HG03060 (cell line): ENCODE measurements around the gene KHSRP.
A peak's percentile ranks its signal among the peaks of the same experiment; 100 is the strongest.

Source experiments
- ATAC-seq: cut with Tn5 transposase; IDR thresholded peaks from one replicate; pipeline ENCODE4 v1.9.1; 2021; ENCODE audit warnings: low read depth, moderate number of reproducible peaks; ENCODE audit not compliant: unreplicated experiment

The KHSRP gene

GRCh38 chr19:6393074-6393982, 31.3 kb downstream of the KHSRP start, which contains the start of gene GTF2F1:
GTF2F1 (minus strand) TSS chr19:6393164; CDS start chr19:6392995, 169 bp downstream.
- ATAC-seq: no peak

GRCh38 chr19:6392221-6393073, 32.2 kb downstream of the KHSRP start:
- no peak for ATAC-seq

- no peak for ATAC-seq
Measured at GRCh38 chr19:6387372-6387771, 37.2 kb downstream of the KHSRP start.

- ATAC-seq: no peak
Measured at GRCh38 chr19:6384381-6384780, 40.2 kb downstream of the KHSRP start.

- no peak for ATAC-seq
Measured at GRCh38 chr19:6383188-6383587, 41.4 kb downstream of the KHSRP start.

- ATAC-seq: no peak
Measured at GRCh38 chr19:6381030-6381750, 43.4 kb downstream of the KHSRP start.

- ATAC-seq: no peak
Measured at GRCh38 chr19:6379744-6380143, 44.9 kb downstream of the KHSRP start.

GRCh38 chr19:6378486-6378885, 46.1 kb downstream of the KHSRP start:
- ATAC-seq: no peak

- ATAC-seq: no peak
Measured at GRCh38 chr19:6378041-6378440, 46.6 kb downstream of the KHSRP start.

GRCh38 chr19:6376512-6377190, 48.0 kb downstream of the KHSRP start:
- no peak for ATAC-seq

GRCh38 chr19:6375411-6376010, 49.1 kb downstream of the KHSRP start, which contains the start of gene PSPN:
PSPN (minus strand) TSS chr19:6375933; CDS start chr19:6375849, 84 bp downstream.
- ATAC-seq: no peak

GRCh38 chr19:6374711-6375410, 49.8 kb downstream of the KHSRP start:
- no peak for ATAC-seq

GRCh38 chr19:6374161-6374709, 50.4 kb downstream of the KHSRP start:
- no peak for ATAC-seq

GRCh38 chr19:6373813-6374108, 50.9 kb downstream of the KHSRP start:
- ATAC-seq: no peak

- ATAC-seq: no peak
Measured at GRCh38 chr19:6373096-6373812, 51.4 kb downstream of the KHSRP start.

GRCh38 chr19:6372594-6373095, 52.0 kb downstream of the KHSRP start, which contains the start of gene ALKBH7:
ALKBH7 (plus strand) TSS chr19:6372794; CDS start chr19:6372821, 27 bp downstream.
- ATAC-seq: peak; percentile 78

- no peak for ATAC-seq
Measured at GRCh38 chr19:6364353-6364752, 60.3 kb downstream of the KHSRP start.
